HT1080 (cell line): ENCODE data around the gene GRAMD2A. TPM values are rescaled to one million over a fixed set of nuclear protein-coding genes. Genes with fewer than 3 reads are reported as not detected.

Source experiments
- DNase-seq: peaks from one replicate; pipeline ENCODE4 v3.0.0-alpha.2; 2015; ENCODE audit warnings: low read depth
- total RNA-seq: library from RNA; depleted of rRNA; stranded (reverse); fragments of >200 nt; shearing (Covaris generic); gene quantifications from 2 replicates; pipeline ENCODE4 v1.2.3, GENCODE V29; 2014

GRAMD2A gene
- total RNA-seq, 1 experiment from 2014 or later = not detected

GRCh38 chr15:72168808-72169190 lies 28.8 kb downstream of the GRAMD2A start:
- DNase-seq = no peak

GRCh38 chr15:72168131-72168807 lies 29.3 kb downstream of the GRAMD2A start:
- DNase-seq = peak; percentile 41

GRCh38 chr15:72167445-72167844 lies 30.1 kb downstream of the GRAMD2A start:
- DNase-seq = no peak

- no peak for DNase-seq
These were observed 30.7 kb downstream of the GRAMD2A start for GRCh38 chr15:72166716-72167417.

GRCh38 chr15:72163719-72164118 lies 33.9 kb downstream of the GRAMD2A start:
- no peak for DNase-seq

- no peak for DNase-seq
These were observed 35.0 kb downstream of the GRAMD2A start for GRCh38 chr15:72162569-72162968.

GRCh38 chr15:72161361-72162132 lies 36.0 kb downstream of the GRAMD2A start:
- no peak for DNase-seq

- no peak for DNase-seq
These were observed 36.8 kb downstream of the GRAMD2A start for GRCh38 chr15:72160696-72161245.

GRCh38 chr15:72156928-72157327 lies 40.7 kb downstream of the GRAMD2A start:
- DNase-seq = no peak

- DNase-seq = peak; percentile 76
These were observed 41.7 kb downstream of the GRAMD2A start for GRCh38 chr15:72155635-72156616.

- peak; percentile 33 for DNase-seq
These were observed 42.5 kb downstream of the GRAMD2A start for GRCh38 chr15:72155003-72155621.

GRCh38 chr15:72154316-72154715 lies 43.3 kb downstream of the GRAMD2A start:
- no peak for DNase-seq

- no peak for DNase-seq
These were observed 44.2 kb downstream of the GRAMD2A start for GRCh38 chr15:72153269-72154000.

GRCh38 chr15:72147418-72147817 lies 50.2 kb downstream of the GRAMD2A start:
- DNase-seq = no peak

- DNase-seq = no peak
These were observed 50.7 kb downstream of the GRAMD2A start for GRCh38 chr15:72146934-72147333.

- no peak for DNase-seq
These were observed 51.4 kb downstream of the GRAMD2A start for GRCh38 chr15:72146221-72146620.

GRCh38 chr15:72141171-72142084 lies 56.2 kb downstream of the GRAMD2A start:
- no peak for DNase-seq

- DNase-seq = no peak
These were observed 57.5 kb downstream of the GRAMD2A start for GRCh38 chr15:72140088-72140487.
